HG03565 (cell line): ENCODE data around the gene DENND1A.
"Not testable (repeated sequence)": the region's sequence is repeated elsewhere in the genome, so short reads cannot be mapped to it uniquely, and the experiment has no call there.

Experiments
- ATAC-seq: cut with Tn5 transposase; IDR thresholded peaks from one replicate; pipeline ENCODE4 v1.9.1; 2021; ENCODE audit warnings: mild to moderate bottlenecking, moderate library complexity; ENCODE audit not compliant: unreplicated experiment

The DENND1A gene, protein sequence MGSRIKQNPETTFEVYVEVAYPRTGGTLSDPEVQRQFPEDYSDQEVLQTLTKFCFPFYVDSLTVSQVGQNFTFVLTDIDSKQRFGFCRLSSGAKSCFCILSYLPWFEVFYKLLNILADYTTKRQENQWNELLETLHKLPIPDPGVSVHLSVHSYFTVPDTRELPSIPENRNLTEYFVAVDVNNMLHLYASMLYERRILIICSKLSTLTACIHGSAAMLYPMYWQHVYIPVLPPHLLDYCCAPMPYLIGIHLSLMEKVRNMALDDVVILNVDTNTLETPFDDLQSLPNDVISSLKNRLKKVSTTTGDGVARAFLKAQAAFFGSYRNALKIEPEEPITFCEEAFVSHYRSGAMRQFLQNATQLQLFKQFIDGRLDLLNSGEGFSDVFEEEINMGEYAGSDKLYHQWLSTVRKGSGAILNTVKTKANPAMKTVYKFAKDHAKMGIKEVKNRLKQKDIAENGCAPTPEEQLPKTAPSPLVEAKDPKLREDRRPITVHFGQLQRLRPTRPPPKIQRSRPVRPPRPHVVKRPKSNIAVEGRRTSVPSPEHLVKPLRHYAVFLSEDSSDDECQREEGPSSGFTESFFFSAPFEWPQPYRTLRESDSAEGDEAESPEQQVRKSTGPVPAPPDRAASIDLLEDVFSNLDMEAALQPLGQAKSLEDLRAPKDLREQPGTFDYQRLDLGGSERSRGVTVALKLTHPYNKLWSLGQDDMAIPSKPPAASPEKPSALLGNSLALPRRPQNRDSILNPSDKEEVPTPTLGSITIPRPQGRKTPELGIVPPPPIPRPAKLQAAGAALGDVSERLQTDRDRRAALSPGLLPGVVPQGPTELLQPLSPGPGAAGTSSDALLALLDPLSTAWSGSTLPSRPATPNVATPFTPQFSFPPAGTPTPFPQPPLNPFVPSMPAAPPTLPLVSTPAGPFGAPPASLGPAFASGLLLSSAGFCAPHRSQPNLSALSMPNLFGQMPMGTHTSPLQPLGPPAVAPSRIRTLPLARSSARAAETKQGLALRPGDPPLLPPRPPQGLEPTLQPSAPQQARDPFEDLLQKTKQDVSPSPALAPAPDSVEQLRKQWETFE

DNA sequence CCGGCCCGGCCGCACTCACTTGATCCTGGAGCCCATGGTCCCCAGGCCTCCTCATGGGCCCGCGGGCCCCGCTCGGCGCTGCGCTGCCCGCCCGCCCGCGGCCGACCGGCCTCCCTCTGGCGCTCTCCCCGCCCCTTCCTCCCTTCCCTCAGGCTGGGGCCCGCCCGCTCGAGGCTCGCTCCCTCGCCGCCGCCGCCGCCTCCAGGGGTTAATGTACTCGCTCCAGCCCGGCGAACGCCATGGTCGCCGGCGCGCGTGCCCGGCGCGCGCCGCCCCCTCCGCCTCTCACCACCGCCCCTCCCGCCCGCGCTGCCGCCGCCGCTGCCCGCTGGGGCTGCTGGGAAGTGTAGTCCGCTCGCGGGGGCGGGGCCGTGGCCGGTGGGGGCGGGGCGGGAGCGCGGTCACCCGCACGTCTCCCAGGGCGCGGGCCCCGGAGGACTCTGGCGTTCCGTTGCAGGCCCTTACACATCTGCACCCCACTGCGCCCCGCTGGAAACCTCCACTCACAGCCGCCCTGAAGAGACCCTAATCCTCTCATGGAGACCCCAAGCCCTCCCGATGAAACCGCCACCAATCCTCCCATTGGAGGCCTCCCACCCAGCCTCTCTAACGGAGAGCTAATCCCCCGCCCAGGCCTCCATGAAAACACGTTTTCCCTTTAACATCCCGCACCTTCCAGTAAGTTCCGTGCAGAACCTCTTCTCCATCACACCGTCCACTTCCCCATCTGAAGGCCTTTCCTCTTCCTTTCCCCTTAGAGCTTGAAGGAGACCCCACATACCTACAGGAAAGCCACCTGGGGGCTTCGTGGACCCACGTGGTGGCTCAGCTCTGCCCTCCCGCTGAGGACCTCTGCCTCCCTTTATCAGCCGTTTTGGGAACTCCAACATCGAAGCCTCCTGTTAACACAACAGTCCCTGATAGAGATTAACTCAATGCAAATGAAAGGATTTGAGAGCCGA lies at the start of gene DENND1A:
TSS of gene DENND1A (minus strand) at position 257 of the 962 bp plus-strand sequence. CDS start at position 36, 221 bp downstream.
- peak; percentile 49 for ATAC-seq

DNA sequence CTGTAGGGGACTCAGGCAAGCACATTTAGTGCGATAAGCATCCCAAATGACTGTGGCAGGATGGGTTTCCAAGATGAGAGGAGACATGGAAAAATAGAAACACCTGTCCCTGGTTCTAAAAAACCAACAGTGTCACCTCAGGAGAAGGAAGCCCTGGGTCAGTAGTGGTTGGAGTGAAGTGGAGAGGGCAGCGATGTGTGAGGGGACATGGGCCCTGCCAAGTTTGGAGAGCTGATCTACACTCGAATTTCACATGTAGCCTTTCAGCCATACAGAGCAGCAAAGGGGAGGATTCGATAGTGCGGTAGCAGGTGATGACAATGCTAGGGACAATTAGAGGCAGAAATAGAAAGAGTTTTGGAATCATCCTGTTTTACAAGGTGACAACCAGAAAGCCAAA lies 49.1 kb upstream of the DENND1A start:
- no peak for ATAC-seq

DNA sequence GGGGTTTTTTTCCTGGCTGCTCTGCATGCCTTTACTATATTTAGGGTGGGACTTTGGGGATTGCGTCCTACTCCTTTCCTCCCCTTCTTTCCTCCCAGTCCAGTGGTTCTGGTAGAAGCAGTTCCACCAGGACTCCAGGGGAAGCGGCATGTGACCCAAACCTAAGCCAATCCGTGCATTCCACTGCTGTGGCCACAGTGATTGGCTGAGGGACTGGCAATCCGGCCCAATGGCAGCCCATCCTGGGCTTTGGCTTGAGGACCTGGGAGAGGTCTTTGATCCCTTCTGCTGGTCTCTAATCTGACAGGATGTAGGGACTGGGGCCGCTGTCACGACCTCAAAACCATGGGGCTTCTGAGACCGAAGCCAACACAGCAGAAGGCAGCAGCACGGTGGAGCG lies 46.7 kb upstream of the DENND1A start:
- not testable (repeated sequence) for ATAC-seq

DNA sequence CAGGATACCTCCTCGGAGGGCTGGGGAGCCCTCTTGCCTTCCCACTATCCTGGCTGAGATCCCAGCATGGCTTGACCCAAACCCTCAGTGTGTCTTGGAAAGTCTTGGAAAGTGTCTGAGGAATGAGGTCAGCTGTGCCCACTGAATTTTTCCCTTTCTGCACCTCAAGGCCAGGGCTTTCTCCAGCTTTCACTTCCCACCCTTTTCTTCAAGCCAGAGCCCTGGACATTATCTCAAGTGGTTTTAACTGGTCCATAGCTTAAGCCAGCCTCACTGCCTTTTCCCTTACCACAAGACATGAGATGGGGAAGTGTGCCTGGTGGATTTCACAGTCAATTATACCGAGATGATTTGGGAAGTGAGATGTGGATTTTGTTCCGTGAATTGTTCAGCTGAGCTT lies 45.9 kb upstream of the DENND1A start:
- ATAC-seq, result no peak

DNA sequence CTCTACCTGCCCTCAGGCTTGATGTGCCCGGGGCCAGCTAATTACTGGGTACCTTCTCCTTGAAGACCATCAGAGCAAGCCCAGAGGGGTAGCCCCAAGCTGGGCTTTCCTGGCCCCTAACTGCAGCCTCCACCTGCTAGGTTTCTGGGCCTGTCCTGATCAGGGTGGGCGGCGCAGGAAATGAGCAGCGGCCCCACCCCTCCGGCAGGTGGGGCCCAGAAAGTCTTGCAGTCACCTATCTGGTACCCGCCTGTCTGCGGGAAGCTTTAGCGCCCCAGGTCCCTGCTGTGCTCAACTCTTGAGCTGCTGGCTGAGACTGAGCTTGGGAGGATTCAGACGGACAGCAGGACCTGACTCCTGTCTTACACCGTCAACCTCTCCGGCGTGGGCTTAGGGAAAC lies 44.5 kb upstream of the DENND1A start:
- no peak for ATAC-seq

DNA sequence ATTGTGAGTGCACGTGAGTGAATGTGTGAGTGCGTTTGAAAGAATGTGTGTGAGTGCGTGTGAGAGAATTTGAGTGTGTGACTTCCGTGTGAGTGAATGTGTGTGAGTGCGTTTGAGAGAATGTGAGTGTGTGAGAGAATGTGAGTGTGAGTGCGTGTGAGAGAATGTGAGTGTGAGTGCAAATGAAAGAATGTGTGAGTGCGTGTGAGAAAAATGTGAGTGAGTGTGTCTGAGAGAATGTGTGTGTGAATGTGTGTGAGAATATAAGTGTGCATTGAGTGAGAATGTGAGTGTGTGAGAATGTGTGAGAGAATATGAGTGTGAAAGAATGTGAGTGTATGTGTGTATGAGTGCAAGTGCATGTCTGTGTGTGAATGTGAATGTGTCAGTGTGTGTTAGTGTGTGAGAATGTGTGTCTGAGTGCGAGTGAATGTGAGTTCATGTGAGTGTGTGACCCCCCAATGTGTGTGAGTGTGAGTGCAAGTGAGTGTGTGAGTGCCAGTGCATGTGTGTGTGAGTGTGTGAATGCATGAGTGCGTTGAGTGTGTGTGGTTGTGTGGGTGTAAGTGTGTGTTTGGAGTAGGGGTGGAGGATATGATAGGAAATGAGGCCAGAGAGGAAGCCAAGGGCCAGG lies 43.8 kb upstream of the DENND1A start:
- ATAC-seq, result no peak

DNA sequence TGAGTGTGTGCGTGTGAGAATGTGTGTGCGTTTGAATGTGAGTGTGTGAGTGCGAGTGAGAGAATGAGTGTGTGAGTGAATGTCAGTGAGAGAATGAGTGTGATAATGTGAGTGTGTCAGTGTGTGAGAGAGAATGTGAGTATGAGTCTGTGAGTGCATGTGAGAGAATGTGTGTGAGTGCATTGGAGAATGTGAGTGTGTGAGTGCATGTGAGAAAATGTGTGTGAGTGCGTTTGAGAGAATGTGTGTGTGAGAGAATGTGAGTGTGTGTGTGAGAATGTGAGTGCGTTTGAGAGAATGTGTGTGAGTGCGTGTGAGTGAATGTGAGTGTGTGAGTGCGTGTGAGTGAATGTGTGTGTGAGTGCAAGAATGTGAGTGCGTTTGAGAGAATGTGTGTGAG lies 42.7 kb upstream of the DENND1A start:
- no peak for ATAC-seq

DNA sequence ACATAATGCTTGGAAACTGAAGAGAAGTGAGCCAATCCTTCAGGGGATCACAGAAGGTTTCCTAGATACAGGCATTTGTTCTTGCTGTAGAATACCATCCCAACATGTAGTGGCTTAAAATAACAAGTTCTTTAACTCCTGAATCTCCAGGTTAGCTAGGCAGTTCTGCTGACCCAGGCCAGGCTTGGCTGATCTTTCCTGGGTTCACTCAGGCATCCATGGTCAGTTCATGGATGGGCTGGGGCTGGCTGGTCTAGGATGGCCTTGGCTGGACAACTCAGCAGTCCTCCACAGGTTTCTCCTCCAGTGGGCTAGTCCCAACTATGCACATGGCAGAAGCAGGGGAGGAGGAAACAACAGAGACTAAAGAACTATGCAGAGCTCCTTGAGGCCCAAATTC lies 37.4 kb upstream of the DENND1A start:
- ATAC-seq, result no peak

DNA sequence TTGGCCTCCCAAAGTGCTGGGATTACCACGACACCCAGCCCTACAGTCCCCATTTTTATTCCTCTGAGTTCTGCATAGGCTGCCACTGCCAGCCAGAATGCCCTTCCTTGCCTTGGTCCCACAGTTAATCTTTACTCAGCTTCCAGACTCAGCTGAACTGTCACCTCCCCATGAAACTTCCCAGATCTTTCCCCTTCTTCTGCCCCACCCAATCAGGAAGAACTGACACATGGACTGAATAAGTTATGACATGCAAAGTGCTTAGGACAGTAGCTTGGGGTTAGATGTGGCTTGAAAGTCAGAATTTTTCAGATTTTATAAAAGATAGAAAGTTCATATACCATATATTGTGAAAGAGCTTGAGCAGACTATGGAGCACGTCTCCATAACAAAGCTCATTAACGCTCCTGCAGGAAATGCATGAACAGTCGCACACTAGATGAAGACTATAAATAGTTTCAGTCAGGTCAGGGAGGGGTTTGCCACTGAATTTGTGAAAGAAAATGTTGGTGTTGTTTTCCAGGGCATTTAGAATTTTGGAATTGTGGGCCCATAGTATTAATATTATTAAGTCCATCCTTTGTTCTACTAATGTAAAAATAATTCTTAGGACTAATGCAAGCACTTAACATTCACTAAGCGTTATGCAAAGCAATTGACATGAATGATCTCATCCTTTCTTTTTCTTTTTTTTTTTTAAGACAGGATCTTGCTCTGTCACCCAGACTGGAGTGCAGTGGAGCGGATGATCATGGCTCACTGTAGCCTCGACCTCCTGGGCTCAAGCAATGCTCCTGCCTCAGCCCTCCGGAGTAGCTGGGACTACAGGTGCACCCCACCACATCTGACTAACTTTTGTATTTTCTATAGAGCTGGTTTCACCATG lies 36.1 kb upstream of the DENND1A start:
- ATAC-seq, result no peak

DNA sequence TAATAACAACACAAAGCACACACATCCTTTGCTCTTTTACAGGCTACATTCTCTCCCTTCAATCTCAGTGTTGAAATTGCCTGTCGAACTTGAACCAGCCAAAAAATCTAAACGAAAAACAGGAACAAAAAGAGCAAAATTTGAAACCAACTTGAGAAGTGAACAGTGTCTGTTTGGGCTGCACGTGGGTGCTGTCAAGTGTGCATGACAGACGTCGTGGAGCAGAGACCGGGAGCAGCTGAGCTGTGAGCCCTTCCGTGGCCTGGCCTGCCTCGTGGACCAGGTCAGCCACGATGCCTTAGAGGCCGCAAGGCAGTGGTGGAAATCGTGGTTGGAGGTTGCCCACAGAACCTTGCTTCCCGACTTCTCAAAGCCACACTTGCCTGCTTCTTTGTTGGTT lies 34.8 kb upstream of the DENND1A start:
- no peak for ATAC-seq

DNA sequence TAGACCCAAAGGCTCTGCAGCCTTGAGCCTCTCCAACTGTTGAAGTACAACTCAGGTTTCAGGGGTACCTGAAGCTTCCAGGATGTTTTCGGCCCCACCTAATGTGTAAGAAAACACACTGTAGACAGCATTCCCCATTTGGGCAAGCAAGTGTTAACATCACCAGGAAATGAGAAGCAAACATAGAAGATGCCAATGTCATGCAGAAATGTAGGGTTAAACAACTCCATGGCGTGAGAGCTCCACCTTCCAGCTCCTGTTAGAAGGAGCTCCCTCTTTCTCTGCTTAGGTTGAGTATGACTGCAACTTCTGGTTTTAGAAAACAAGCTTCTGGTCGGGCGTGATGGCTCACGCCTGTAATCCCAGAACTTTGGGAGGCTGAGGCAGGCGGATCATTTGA lies 31.0 kb upstream of the DENND1A start:
- no peak for ATAC-seq

DNA sequence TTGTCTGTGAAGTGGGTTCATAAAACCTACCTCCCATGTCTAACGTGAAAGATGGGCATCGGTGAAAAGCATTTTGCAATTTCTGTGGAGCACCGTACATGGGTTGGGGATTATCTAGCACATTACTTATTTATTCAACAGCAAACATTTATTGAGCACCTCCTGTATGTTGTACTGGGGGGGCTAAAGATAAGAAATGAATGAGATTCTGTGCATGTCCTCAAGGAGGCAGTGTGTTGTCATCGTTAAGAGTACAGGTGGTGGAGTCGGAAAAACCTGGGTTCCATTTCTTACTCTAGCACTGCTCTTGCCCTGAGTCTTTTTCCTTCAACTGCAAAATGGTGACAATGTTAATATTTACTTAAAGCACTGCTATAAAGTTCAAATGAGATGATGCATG lies 30.4 kb upstream of the DENND1A start:
- no peak for ATAC-seq

DNA sequence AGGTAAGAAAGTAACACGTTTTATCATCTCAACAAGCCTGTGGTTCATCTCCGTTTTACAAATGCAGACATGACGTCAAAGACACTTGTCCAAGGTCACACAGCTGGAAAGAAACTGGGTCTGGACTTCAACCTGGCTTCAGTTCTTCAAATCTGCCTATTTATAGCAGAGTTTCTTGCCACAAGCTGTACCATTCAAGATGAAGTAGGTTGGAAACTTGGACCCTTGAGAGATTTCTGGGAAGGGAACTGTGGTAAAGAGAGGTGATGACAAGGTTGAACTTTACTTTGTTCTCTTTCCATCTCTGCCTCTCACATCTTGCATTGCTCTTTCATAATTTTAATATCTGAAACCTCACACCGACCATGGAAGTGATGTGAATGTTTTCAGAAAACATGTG lies 29.9 kb upstream of the DENND1A start:
- no peak for ATAC-seq

DNA sequence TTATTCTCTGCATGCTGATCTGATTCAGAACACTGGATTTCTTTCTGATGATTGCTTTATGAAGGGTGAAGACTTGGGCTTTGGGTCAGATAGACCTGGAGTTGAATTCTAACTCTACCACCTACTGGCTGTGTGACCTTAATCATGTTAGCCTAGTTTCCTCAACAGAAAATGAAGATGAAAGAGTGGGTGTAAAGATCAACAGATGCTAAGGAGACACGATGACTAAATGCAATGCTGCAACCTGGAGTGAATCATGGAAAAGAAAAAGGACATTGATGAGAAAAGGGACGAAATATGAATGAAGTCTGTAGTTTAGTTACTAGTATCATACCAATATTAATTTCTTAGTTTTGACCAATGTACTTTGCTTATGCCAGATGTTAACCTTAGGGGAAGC lies 27.8 kb upstream of the DENND1A start:
- ATAC-seq, result no peak

DNA sequence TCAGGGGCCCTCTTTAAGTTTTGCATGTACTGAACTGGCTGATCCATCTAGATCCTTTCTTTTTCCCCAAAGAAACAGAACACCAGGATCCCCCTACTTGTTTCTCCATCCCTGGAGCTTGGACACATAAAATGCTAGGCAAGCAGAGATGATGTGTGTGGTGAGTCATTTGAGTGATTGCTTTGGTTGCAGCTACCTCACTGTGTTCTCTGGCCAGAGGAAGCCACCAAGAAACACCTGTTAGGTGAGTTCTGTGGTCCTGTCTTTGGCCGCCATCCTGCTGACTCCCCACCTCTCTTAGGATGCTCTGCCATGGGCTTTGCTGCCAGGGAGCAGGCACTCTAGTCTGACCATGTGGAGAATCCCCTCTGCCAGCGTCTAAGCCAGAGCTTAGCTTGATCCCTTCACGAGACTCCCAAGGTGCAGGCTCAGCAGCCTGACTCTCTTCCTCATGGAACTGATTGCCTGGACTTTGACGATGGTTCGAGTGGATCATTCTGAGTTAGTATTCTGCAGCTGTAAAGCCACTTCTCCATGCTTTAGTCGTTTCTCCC lies 27.3 kb upstream of the DENND1A start:
- no peak for ATAC-seq

DNA sequence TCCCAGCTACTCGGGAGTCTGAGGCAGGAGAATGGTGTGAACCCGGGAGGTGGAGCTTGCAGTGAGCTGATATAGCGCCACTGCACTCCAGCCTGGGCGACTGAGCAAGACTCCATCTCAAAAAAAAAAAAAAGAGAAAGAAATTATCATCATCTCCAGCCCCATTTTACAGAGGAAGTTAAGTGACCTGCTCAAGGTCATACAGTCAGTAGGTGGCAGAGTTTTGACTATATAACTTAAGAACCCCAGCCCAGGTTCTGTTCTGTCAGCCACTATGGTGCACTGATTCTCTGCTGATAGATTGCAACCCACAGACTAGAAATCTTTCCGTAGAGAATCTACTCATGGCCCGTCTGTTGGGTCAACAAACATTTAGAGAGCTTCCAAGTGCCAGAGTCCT lies 25.7 kb upstream of the DENND1A start:
- ATAC-seq, result no peak

DNA sequence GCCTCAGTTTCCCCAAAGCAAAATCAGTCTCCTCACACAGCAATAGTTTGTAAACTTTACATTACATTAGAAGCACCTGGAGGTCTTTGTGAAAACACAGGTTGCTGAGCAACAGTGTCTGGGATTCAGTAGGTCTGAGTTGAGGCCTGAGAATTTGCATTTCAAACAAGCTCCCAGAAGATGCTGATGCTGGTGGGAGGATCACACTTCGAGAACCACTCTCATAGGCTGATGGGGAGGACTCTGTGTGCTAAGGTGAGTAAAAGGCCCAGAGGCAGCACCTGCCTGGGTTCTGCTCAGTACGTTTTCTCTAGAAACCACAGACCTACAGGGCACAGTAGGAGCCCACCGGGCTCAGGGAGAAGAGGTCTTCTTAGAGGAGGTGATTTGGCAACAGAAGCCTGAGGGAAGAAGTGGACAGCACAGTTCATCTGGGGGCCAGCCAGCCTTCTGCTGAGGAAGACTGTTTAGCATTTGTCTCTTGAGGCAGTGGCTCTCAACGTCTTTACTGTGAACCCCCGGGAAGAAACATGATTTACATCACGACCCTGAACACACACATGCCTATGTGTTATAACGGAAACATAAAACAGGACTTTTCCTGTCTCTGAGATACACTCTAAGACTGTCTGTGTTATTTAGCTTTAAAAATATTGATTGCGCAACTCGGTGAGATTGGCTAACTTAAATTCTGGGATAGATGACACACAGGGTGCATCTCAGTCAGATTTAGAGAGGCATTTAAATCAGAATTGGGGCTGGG lies 24.8 kb upstream of the DENND1A start:
- no peak for ATAC-seq
